GM10266 (cell line): ENCODE measurements around the gene CDK15.

ENCODE experiments used
- DNase-seq: peaks from one replicate; pipeline ENCODE4 v3.0.0; 2012; ENCODE audit errors: extremely low spot score
- CTCF ChIP-seq: IDR thresholded peaks from 2 replicates; pipeline ENCODE4 v1.5.1; 2012; ENCODE audit warnings: mild to moderate bottlenecking, low read depth; ENCODE audit not compliant: control insufficient read depth, insufficient read depth; ENCODE audit errors: missing control alignments

CDK15 gene

GRCh38 chr2:201816657-201817575 lies 10.6 kb downstream of the CDK15 start:
- no peak for TF ChIP-seq CTCF
- no peak for DNase-seq

DNA sequence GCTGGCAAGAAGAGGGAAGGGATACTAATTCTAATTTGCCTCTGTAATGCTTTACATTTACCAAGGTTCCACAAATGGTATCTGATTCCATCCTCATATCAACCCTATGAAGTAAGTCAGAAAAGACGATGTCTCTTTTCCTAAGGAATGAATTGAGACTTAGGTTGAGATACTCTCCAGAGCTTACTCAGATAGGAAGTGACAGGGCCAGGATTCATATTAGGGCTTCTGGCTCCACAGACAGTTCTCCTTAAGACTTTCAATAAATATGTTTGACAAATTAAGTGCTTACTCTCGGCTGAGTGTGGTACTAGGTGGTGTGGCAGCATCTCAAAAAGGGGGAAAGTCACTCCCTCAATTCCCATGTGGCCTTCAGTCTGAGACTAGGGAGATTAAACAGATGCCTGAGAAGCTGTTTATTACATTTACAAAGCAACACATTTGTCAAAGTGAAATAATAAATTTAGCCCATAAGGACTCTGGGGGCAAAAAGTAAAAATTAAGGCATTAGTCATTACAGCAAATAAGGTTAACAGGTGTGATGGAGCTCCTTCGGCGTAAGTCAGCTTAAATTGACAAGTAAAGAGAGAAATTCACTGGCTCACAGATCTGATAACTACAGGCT lies 14.2 kb downstream of the CDK15 start:
- no peak for TF ChIP-seq CTCF
- DNase-seq: no peak

- TF ChIP-seq CTCF: no peak
- no peak for DNase-seq
These were observed 14.7 kb downstream of the CDK15 start for GRCh38 chr2:201821080-201821479.

GRCh38 chr2:201824212-201824611 lies 17.9 kb downstream of the CDK15 start:
- DNase-seq: no peak
- TF ChIP-seq CTCF: no peak

GRCh38 chr2:201827621-201828020 lies 21.3 kb downstream of the CDK15 start:
- no peak for TF ChIP-seq CTCF

GRCh38 chr2:201828220-201828619 lies 21.9 kb downstream of the CDK15 start:
- no peak for DNase-seq
- no peak for TF ChIP-seq CTCF

More at GRCh38 chr2:201827621-201828020, 21.3 kb downstream of the CDK15 start:
- no peak for DNase-seq

GRCh38 chr2:201830666-201831065 lies 24.3 kb downstream of the CDK15 start:
- DNase-seq: no peak
- TF ChIP-seq CTCF: no peak
